Neural cell (in vitro differentiated cells): ENCODE measurements around the gene STUB1.

ENCODE experiments used
- CTCF ChIP-seq: fragments of 450-650 bp; IDR thresholded peaks from 2 replicates; pipeline ENCODE4 v1.5.1; 2014; ENCODE audit warnings: antibody characterized with exemption, mild to moderate bottlenecking, moderate library complexity; ENCODE audit not compliant: poor library complexity, severe bottlenecking
- POLR2AphosphoS5 ChIP-seq: IDR thresholded peaks from 2 replicates; pipeline ENCODE4 v1.6.1; 2012

GRCh38 chr16:716768-717325 is 36.6 kb downstream of the STUB1 start:
- TF ChIP-seq CTCF (no peak), POLR2AphosphoS5 (no peak)
